ENCODE data around the gene MEN1. TPM values are rescaled to one million over a fixed set of nuclear protein-coding genes. Genes with fewer than 3 reads are reported as not detected.
A peak's percentile ranks its signal among the peaks of the same experiment; 100 is the strongest.

Gene MEN1
- total RNA-seq, 2 experiments from 2014 or later = 16.4 to 17.7 TPM

- no peak overlapping the region for H3K27ac ChIP-seq (ENCODE audit: low read depth in 1 of 2, low read length in 2 of 2)
- H3K36me3 ChIP-seq (ENCODE audit: insufficient read depth, low read length) = peaks cover 5% of the 10 kb centered on the region
- no peaks in the 10 kb centered on the region for H3K27me3 Mint-ChIP-seq
- ChIA-PET POLR2A (no interaction called here), CTCF (no interaction called here)
- no peaks in the 10 kb centered on the region for H3K9me3 Mint-ChIP-seq
- peaks cover 5% of the 10 kb centered on the region for H3K36me3 Mint-ChIP-seq (ENCODE audit: low read depth)
- H3K4me3 ChIP-seq (ENCODE audit: low read length) = no peak overlapping the region
- no peak overlapping the region for H3K4me3 Mint-ChIP-seq
- intact Hi-C loops (cut with DNase I, micrococcal nuclease) = loop anchor here in 1 of 2 experiments (5.0 to 10.0 kb wide), 3 partner anchors 33 to 245 kb away; partner anchors contain the start of genes CDCA5 and ZFPL1
- H3K4me1 ChIP-seq (ENCODE audit: insufficient read depth, low read length) = peaks cover 22% of the 10 kb centered on the region
- TF ChIP-seq, protein P1, sequence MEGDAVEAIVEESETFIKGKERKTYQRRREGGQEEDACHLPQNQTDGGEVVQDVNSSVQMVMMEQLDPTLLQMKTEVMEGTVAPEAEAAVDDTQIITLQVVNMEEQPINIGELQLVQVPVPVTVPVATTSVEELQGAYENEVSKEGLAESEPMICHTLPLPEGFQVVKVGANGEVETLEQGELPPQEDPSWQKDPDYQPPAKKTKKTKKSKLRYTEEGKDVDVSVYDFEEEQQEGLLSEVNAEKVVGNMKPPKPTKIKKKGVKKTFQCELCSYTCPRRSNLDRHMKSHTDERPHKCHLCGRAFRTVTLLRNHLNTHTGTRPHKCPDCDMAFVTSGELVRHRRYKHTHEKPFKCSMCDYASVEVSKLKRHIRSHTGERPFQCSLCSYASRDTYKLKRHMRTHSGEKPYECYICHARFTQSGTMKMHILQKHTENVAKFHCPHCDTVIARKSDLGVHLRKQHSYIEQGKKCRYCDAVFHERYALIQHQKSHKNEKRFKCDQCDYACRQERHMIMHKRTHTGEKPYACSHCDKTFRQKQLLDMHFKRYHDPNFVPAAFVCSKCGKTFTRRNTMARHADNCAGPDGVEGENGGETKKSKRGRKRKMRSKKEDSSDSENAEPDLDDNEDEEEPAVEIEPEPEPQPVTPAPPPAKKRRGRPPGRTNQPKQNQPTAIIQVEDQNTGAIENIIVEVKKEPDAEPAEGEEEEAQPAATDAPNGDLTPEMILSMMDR (IDR thresholded peaks at IDR 0.05) = no peak
- peaks cover 16% of the 10 kb centered on the region for H3K4me1 Mint-ChIP-seq (ENCODE audit: low read depth)
- H3K9me3 ChIP-seq (ENCODE audit: control insufficient read depth in 1 of 2, insufficient read depth in 1 of 2, low read length in 2 of 2) = no peaks in the 10 kb centered on the region
- no peak for DNase-seq
- H3K27me3 ChIP-seq (ENCODE audit: control insufficient read depth in 1 of 2, insufficient read depth in 2 of 2, low read length in 2 of 2) = no peaks in the 10 kb centered on the region
- no peak for ATAC-seq (ENCODE audit: poor library complexity)
- no peak overlapping the region for H3K27ac Mint-ChIP-seq
Observed at GRCh38 chr11:64839887-64840782, 29.8 kb upstream of the MEN1 start.

GRCh38 chr11:64839335-64839734 is 29.0 kb upstream of the MEN1 start:
- ATAC-seq (ENCODE audit: poor library complexity) = no peak
- no peak for DNase-seq
- Mint-ChIP-seq H3K27ac (no peak overlapping the region), H3K4me1 (ENCODE audit: low read depth) (peaks cover 12% of the 10 kb centered on the region), H3K4me3 (no peak overlapping the region), H3K27me3 (no peaks in the 10 kb centered on the region), H3K9me3 (no peaks in the 10 kb centered on the region), H3K36me3 (ENCODE audit: low read depth) (peaks cover 5% of the 10 kb centered on the region)
- H3K27me3 ChIP-seq (ENCODE audit: control insufficient read depth in 1 of 2, insufficient read depth in 2 of 2, low read length in 2 of 2) = no peaks in the 10 kb centered on the region
- POLR2A ChIA-PET = no interaction called here
- CTCF ChIA-PET = no interaction called here
- TF ChIP-seq, protein P1 (IDR thresholded peaks at IDR 0.05) = no peak
- intact Hi-C loops (cut with DNase I, micrococcal nuclease) = no loop called here
- no peaks in the 10 kb centered on the region for H3K9me3 ChIP-seq (ENCODE audit: control insufficient read depth in 1 of 2, insufficient read depth in 1 of 2, low read length in 2 of 2)
- H3K4me1 ChIP-seq (ENCODE audit: insufficient read depth, low read length) = peaks cover 18% of the 10 kb centered on the region
- H3K36me3 ChIP-seq (ENCODE audit: insufficient read depth, low read length) = peaks cover 8% of the 10 kb centered on the region
- no peak overlapping the region for H3K27ac ChIP-seq (ENCODE audit: low read depth in 1 of 2, low read length in 2 of 2)
- H3K4me3 ChIP-seq (ENCODE audit: low read length) = no peak overlapping the region

GRCh38 chr11:64838600-64839334 is 28.4 kb upstream of the MEN1 start:
- no peak overlapping the region for H3K27ac ChIP-seq (ENCODE audit: low read depth in 1 of 2, low read length in 2 of 2)
- H3K27ac Mint-ChIP-seq = no peak overlapping the region
- peaks cover 5% of the 10 kb centered on the region for H3K36me3 Mint-ChIP-seq (ENCODE audit: low read depth)
- DNase-seq = peak in 1 of 14 experiments; percentile 28
- no peak overlapping the region for H3K4me3 ChIP-seq (ENCODE audit: low read length)
- no peaks in the 10 kb centered on the region for H3K9me3 ChIP-seq (ENCODE audit: control insufficient read depth in 1 of 2, insufficient read depth in 1 of 2, low read length in 2 of 2)
- intact Hi-C loops (cut with DNase I, micrococcal nuclease) = no loop called here
- peaks cover 8% of the 10 kb centered on the region for H3K4me1 Mint-ChIP-seq (ENCODE audit: low read depth)
- TF ChIP-seq, protein P1 (IDR thresholded peaks at IDR 0.05) = no peak
- ChIA-PET CTCF (no interaction called here), POLR2A (no interaction called here)
- H3K27me3 ChIP-seq (ENCODE audit: control insufficient read depth in 1 of 2, insufficient read depth in 2 of 2, low read length in 2 of 2) = no peaks in the 10 kb centered on the region
- peaks cover 10% of the 10 kb centered on the region for H3K36me3 ChIP-seq (ENCODE audit: insufficient read depth, low read length)
- no peak overlapping the region for H3K4me3 Mint-ChIP-seq
- ATAC-seq (ENCODE audit: poor library complexity) = no peak
- H3K9me3 Mint-ChIP-seq = no peaks in the 10 kb centered on the region
- peaks cover 13% of the 10 kb centered on the region for H3K4me1 ChIP-seq (ENCODE audit: insufficient read depth, low read length)
- H3K27me3 Mint-ChIP-seq = no peaks in the 10 kb centered on the region

All from CD4-positive, alpha-beta T cell (primary cell).